ENCODE results near the gene SLC24A3.

Gene SLC24A3

DNA sequence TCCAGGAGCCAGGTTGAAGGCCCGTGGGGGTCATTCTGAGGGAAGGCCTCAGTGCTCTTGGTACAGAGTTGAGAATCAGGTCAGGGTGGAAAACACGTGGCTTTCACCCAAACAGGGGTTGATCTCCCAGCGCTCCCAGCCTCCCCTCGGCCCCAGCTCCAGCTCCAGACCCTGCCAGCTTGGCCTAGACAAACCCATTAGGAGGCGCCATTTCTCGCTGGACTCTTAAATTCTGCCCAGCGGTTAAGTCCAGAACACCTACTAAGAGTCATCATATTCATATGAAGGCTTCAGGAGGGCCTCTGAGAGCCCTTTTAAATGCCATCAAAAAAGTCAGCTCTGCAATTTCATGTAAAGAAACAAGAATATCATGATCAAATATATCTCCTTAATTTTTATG lies 387.6 kb downstream of the SLC24A3 start:
- Histone ChIP-seq H3K27me3 (ENCODE audit: control insufficient read depth, insufficient read depth, low read length) (no peaks in the 10 kb centered on the region), H3K27ac (ENCODE audit: low read depth, low read length) (no peak overlapping the region), H3K4me3 (ENCODE audit: low read depth, low read length) (no peak overlapping the region), H3K4me1 (ENCODE audit: control insufficient read depth, insufficient read depth, low read length) (peaks cover 4% of the 10 kb centered on the region; the same call in 1 of the 2 replicates), H3K9ac (ENCODE audit: low read length) (no peak overlapping the region), H3K36me3 (ENCODE audit: control insufficient read depth, insufficient read depth, low read length) (no peaks in the 10 kb centered on the region), H3K9me3 (ENCODE audit: control insufficient read depth, insufficient read depth, low read depth, low read length) (no peaks in the 10 kb centered on the region)

DNA sequence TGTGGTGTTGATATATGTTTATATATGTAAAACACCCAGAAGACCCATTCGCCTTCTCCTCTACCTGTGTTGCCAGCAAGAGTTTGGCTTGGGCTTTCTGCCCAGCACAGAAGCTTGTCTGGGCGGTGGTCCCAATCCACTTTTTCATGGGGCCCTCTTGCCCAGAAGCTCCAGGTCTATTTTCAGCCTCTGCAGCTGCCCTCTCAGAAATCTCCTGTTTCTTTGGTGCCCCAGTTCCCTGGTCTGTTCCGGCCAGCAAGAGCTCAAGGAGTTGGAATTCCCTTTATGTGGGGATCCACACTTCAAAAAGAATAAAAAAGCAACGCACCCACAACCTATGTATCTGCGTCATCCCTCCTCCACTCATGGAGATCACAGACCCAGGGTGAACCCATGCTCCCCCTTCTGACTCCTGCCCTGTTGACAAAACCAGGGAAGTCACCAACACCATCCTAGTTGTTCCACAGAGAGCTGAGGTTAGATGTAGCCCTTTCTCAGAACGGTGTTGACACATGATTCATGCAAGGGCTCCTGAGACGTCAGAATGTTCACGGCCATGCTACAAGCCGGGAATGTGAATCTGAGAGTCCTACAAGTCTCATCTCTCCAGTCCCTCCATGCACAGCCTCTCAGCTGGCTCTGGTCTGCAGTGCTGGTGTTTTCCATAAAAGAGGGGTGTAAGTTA lies 388.8 kb downstream of the SLC24A3 start:
- Histone ChIP-seq H3K27me3 (ENCODE audit: control insufficient read depth, insufficient read depth, low read length) (no peaks in the 10 kb centered on the region), H3K4me3 (ENCODE audit: low read depth, low read length) (no peak overlapping the region), H3K27ac (ENCODE audit: low read depth, low read length) (no peak overlapping the region), H3K9me3 (ENCODE audit: control insufficient read depth, insufficient read depth, low read depth, low read length) (no peaks in the 10 kb centered on the region), H3K4me1 (ENCODE audit: control insufficient read depth, insufficient read depth, low read length) (peaks cover 4% of the 10 kb centered on the region; the same call in 1 of the 2 replicates), H3K9ac (ENCODE audit: low read length) (no peak overlapping the region), H3K36me3 (ENCODE audit: control insufficient read depth, insufficient read depth, low read length) (no peaks in the 10 kb centered on the region)

DNA sequence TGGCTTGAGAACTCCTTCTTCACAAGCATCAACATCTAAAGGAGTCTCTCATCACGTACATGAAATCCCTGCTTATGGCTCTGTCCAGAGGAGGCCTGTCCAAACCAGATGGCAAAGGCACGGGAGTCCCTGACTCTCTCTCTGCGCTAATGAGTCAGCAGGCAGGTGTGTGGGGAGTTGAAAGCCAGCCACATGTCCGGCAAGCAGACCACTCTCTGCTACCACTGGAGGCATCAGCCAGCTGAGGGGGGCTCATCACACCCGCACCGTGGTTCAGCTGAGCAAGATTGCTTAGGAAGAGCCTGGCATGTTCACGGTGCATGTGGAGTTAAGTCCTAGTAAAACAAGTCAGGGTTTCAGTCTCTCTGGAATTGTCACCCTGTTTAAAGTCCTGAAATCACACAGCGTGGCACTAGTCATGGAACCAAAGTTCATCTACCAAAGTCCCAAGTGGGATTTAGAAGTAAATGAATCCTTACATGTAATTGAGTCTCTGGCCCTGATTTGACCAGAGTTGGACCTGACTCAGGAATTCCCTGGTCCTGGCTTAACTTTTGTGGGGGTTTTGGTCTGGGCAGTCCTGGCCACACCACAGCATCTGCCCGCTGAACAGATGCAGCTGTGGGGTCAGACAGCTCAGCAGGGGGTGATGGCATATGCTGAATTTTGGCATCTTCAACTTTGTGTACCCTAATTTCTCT lies 390.4 kb downstream of the SLC24A3 start:
- H3K9me3 ChIP-seq (ENCODE audit: control insufficient read depth, insufficient read depth, low read depth, low read length), result no peaks in the 10 kb centered on the region
- no peak overlapping the region for H3K9ac ChIP-seq (ENCODE audit: low read length)
- peaks cover 4% of the 10 kb centered on the region; the same call in 1 of the 2 replicates for H3K4me1 ChIP-seq (ENCODE audit: control insufficient read depth, insufficient read depth, low read length)
- no peaks in the 10 kb centered on the region for H3K27me3 ChIP-seq (ENCODE audit: control insufficient read depth, insufficient read depth, low read length)
- no peak overlapping the region for H3K4me3 ChIP-seq (ENCODE audit: low read depth, low read length)
- no peaks in the 10 kb centered on the region for H3K36me3 ChIP-seq (ENCODE audit: control insufficient read depth, insufficient read depth, low read length)
- H3K27ac ChIP-seq (ENCODE audit: low read depth, low read length), result no peak overlapping the region

DNA sequence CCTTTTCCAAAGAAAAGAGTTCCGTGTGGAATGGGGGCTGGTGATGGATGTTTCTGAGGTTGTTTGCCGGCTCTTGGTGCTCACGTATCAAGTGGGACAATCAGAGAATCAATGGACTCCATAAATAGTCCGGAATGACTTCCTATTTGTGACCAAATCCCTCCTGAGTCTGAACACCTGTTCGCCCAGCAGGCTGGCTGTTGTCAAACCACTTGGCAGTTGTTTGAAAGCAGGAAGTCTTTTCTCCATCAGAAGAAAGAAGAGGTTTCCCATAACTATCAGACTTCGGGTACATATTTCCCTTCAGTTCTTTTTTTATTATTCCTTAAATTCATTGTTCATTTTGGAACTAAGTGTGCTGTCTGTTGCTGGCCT lies 390.9 kb downstream of the SLC24A3 start:
- no peak overlapping the region for H3K9ac ChIP-seq (ENCODE audit: low read length)
- H3K9me3 ChIP-seq (ENCODE audit: control insufficient read depth, insufficient read depth, low read depth, low read length), result no peaks in the 10 kb centered on the region
- peaks cover 2% of the 10 kb centered on the region; the same call in 1 of the 2 replicates for H3K4me1 ChIP-seq (ENCODE audit: control insufficient read depth, insufficient read depth, low read length)
- H3K36me3 ChIP-seq (ENCODE audit: control insufficient read depth, insufficient read depth, low read length), result no peaks in the 10 kb centered on the region
- H3K27me3 ChIP-seq (ENCODE audit: control insufficient read depth, insufficient read depth, low read length), result no peaks in the 10 kb centered on the region
- no peak overlapping the region for H3K4me3 ChIP-seq (ENCODE audit: low read depth, low read length)
- no peak overlapping the region for H3K27ac ChIP-seq (ENCODE audit: low read depth, low read length)

DNA sequence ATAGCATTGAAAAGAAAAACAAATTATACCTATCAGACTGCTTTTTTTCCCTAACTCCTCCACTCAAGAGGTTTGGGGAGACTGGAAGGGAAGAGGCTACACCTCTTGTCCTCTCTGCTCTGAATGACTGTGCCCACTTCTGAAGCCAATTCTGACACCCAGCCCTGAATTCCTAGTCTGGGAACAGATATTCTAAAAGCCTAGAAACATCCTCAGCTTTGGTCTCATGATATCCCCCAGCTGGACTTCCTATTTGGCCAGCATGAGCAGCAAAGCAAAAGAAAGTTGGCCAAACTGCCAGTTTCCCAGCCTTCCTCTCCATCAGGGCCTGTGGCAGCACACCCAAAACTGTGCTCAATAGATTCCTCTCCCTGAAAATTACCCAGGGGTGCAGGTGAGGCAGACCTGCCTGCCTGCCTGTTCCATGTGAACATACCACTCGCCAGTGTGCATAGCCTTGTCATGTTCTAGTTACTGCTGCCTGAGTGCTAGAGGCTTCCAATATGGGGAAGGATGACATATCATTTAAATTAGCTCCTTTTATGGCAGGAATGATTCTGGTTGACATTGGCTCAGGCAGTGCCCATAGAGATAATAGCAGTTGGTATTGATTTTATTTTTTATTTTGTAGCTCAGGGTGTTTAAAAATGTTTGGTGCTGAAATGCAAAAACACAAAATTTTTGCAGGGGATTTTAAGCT lies 393.5 kb downstream of the SLC24A3 start:
- Histone ChIP-seq H3K4me3 (ENCODE audit: low read depth, low read length) (no peak overlapping the region), H3K4me1 (ENCODE audit: control insufficient read depth, insufficient read depth, low read length) (no peaks in the 10 kb centered on the region), H3K9ac (ENCODE audit: low read length) (no peak overlapping the region), H3K27me3 (ENCODE audit: control insufficient read depth, insufficient read depth, low read length) (no peaks in the 10 kb centered on the region), H3K27ac (ENCODE audit: low read depth, low read length) (no peak overlapping the region), H3K36me3 (ENCODE audit: control insufficient read depth, insufficient read depth, low read length) (no peaks in the 10 kb centered on the region), H3K9me3 (ENCODE audit: control insufficient read depth, insufficient read depth, low read depth, low read length) (no peaks in the 10 kb centered on the region)

DNA sequence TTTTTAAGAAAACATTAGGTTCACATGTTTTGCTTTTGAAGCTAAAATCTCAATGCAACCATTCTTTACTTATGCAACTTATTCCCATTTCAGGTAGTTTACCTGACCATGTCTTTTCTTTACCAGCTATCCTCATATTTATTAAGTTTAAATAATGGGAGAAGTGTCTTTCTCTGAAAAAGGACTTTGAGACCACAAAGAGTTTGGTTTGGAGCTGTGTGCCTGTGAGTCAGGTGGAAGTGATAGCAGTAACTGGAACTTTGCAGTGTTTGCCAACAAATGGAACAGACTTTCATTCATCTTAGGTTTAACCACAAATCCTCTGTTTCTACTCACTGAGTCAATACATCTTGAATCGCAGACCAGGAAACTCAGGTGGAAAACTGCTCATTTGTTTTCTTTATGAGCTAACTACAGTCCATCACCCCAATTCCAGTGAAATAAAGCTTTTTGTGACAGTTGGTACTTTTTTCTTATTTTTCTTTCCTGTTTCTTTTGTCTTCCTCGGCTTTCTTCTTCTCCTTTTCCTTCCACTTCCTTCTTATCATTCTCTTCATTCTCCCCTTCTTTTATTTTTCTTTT lies 397.3 kb downstream of the SLC24A3 start:
- H3K9me3 ChIP-seq (ENCODE audit: control insufficient read depth, insufficient read depth, low read depth, low read length), result no peaks in the 10 kb centered on the region
- no peak overlapping the region for H3K9ac ChIP-seq (ENCODE audit: low read length)
- no peak overlapping the region for H3K4me3 ChIP-seq (ENCODE audit: low read depth, low read length)
- no peak overlapping the region for H3K27ac ChIP-seq (ENCODE audit: low read depth, low read length)
- no peaks in the 10 kb centered on the region for H3K4me1 ChIP-seq (ENCODE audit: control insufficient read depth, insufficient read depth, low read length)
- H3K27me3 ChIP-seq (ENCODE audit: control insufficient read depth, insufficient read depth, low read length), result no peaks in the 10 kb centered on the region
- H3K36me3 ChIP-seq (ENCODE audit: control insufficient read depth, insufficient read depth, low read length), result no peaks in the 10 kb centered on the region

DNA sequence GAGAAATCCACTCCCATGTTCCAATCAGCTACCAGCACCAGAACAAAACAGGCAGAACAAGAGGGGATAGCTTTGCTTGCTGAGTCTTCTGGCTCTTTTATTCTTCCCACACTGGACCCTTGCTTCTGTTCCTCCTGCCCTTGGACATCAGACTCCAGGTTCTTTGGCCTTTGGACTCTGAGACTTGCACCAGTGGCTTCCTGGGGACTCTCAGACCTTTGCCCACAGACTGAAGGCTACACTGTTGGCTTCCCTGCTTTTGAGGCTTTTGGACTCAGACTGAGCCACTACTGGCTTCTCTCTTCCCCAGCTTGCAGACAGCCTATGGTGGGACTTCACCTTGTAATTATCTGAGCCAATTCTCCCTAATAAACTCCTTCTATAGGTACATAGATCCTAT lies 403.2 kb downstream of the SLC24A3 start:
- H3K27me3 ChIP-seq (ENCODE audit: control insufficient read depth, insufficient read depth, low read length), result no peaks in the 10 kb centered on the region
- H3K9ac ChIP-seq (ENCODE audit: low read length), result no peak overlapping the region
- H3K4me1 ChIP-seq (ENCODE audit: control insufficient read depth, insufficient read depth, low read length), result peaks cover 14% of the 10 kb centered on the region
- H3K4me3 ChIP-seq (ENCODE audit: low read depth, low read length), result no peak overlapping the region
- H3K27ac ChIP-seq (ENCODE audit: low read depth, low read length), result no peak overlapping the region
- no peaks in the 10 kb centered on the region for H3K9me3 ChIP-seq (ENCODE audit: control insufficient read depth, insufficient read depth, low read depth, low read length)
- H3K36me3 ChIP-seq (ENCODE audit: control insufficient read depth, insufficient read depth, low read length), result no peaks in the 10 kb centered on the region

DNA sequence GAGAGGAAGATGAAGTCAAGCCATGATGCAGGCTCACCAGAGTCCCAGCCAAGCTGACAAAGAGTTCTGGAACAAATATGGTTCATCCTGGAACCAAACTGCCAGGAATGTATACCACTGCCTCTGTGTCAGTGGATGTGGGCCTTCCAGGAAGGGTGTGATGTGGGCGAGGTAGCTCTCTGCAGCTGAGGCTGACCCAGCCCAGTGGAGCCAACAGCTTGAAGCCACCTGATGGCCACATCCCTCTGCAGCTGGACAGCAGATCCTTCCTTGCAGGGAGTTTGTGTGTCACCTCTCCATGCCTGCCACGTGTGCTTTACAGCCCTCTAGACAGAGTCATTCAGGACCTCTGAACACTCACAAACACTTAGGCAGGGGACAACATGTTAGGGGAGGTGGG lies 403.6 kb downstream of the SLC24A3 start:
- H3K9ac ChIP-seq (ENCODE audit: low read length), result no peak overlapping the region
- H3K27me3 ChIP-seq (ENCODE audit: control insufficient read depth, insufficient read depth, low read length), result no peaks in the 10 kb centered on the region
- H3K9me3 ChIP-seq (ENCODE audit: control insufficient read depth, insufficient read depth, low read depth, low read length), result no peaks in the 10 kb centered on the region
- no peak overlapping the region for H3K27ac ChIP-seq (ENCODE audit: low read depth, low read length)
- no peaks in the 10 kb centered on the region for H3K36me3 ChIP-seq (ENCODE audit: control insufficient read depth, insufficient read depth, low read length)
- peaks cover 18% of the 10 kb centered on the region for H3K4me1 ChIP-seq (ENCODE audit: control insufficient read depth, insufficient read depth, low read length)
- no peak overlapping the region for H3K4me3 ChIP-seq (ENCODE audit: low read depth, low read length)

DNA sequence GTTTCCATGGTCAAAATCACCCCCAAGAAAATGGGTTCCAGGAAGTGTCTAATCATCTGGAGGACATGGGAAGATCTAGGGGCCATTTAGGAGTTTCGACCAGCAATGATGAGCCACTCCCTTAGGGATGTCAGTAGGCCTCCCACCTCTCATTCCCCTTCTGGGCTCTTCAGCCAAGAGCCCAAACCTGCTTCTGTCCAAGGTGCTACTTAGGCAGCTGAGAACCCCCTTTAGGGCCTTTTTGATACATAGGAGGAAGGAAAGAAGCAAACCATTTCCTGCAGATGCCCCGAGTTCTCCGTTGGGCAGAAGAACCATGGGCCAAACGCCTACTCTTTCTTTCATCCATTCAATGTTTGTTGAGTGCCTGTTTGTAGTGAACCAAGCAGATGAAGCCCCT lies 404.2 kb downstream of the SLC24A3 start:
- no peaks in the 10 kb centered on the region for H3K27me3 ChIP-seq (ENCODE audit: control insufficient read depth, insufficient read depth, low read length)
- no peaks in the 10 kb centered on the region for H3K36me3 ChIP-seq (ENCODE audit: control insufficient read depth, insufficient read depth, low read length)
- no peaks in the 10 kb centered on the region for H3K9me3 ChIP-seq (ENCODE audit: control insufficient read depth, insufficient read depth, low read depth, low read length)
- no peak overlapping the region for H3K4me3 ChIP-seq (ENCODE audit: low read depth, low read length)
- peaks cover 23% of the 10 kb centered on the region for H3K4me1 ChIP-seq (ENCODE audit: control insufficient read depth, insufficient read depth, low read length)
- H3K9ac ChIP-seq (ENCODE audit: low read length), result no peak overlapping the region
- H3K27ac ChIP-seq (ENCODE audit: low read depth, low read length), result no peak overlapping the region

DNA sequence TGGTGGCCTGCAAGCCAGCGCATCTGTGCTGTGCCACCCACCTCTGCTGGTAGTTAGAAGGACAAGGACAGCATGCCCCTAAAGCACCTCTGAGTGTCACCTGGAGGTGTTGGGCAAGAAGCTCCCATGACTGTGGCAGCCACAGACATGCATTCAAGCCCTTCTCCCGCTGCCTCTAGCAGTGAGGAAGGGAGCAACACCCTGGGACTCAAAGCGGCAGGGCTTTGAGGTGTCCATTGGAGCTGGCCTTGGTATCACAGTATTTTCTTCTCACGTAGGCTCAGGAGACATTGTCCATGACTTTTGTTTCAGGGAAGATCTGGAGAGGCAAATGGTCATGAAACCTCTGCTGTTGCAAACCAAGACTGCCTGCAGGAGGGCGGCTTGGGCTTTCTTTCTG lies 404.8 kb downstream of the SLC24A3 start:
- Histone ChIP-seq H3K27me3 (ENCODE audit: control insufficient read depth, insufficient read depth, low read length) (no peaks in the 10 kb centered on the region), H3K9me3 (ENCODE audit: control insufficient read depth, insufficient read depth, low read depth, low read length) (no peaks in the 10 kb centered on the region), H3K9ac (ENCODE audit: low read length) (no peak overlapping the region), H3K27ac (ENCODE audit: low read depth, low read length) (no peak overlapping the region), H3K4me1 (ENCODE audit: control insufficient read depth, insufficient read depth, low read length) (peaks cover 24% of the 10 kb centered on the region), H3K4me3 (ENCODE audit: low read depth, low read length) (no peak overlapping the region), H3K36me3 (ENCODE audit: control insufficient read depth, insufficient read depth, low read length) (no peaks in the 10 kb centered on the region)

DNA sequence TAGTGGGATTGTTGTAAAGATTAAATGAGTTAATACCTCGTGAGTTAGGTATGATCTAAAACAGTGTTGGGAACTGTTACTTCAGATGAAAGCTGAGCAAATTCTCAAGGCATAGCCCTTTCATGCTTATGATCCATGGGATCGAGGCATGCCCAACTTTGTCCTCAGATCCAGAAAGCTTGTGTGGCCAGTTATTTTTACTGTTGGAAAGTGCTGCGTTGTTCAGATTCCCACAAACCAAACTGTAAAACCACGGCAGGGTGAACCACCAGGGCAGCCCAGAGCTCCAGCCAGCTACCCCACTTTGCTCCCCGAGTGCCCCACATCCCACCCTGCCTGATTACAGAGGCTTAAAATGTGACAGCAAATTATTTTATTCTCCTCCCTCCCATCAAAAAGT lies 406.3 kb downstream of the SLC24A3 start:
- no peak overlapping the region for H3K27ac ChIP-seq (ENCODE audit: low read depth, low read length)
- H3K9ac ChIP-seq (ENCODE audit: low read length), result no peak overlapping the region
- no peak overlapping the region for H3K4me3 ChIP-seq (ENCODE audit: low read depth, low read length)
- H3K27me3 ChIP-seq (ENCODE audit: control insufficient read depth, insufficient read depth, low read length), result no peaks in the 10 kb centered on the region
- peaks cover 24% of the 10 kb centered on the region for H3K4me1 ChIP-seq (ENCODE audit: control insufficient read depth, insufficient read depth, low read length)
- H3K36me3 ChIP-seq (ENCODE audit: control insufficient read depth, insufficient read depth, low read length), result no peaks in the 10 kb centered on the region
- H3K9me3 ChIP-seq (ENCODE audit: control insufficient read depth, insufficient read depth, low read depth, low read length), result 0 out of 2 replicates have a peak, but pooled peaks cover 2% of the 10 kb centered on the region
